Cerebellar cortex (tissue), 1 donor: ENCODE results near the gene PRF1.
"Not testable (repeated sequence)": the region's sequence is repeated elsewhere in the genome, so short reads cannot be mapped to it uniquely, and the experiment has no call there.

ENCODE experiments used
- DNase-seq: peaks from one replicate; pipeline ENCODE4 v3.0.0-alpha.2; 2015; ENCODE audit warnings: low spot score

Gene PRF1

GRCh38 chr10:70617798-70618568 lies 15.4 kb upstream of the PRF1 start:
- DNase-seq: no peak

GRCh38 chr10:70616761-70617160 lies 14.2 kb upstream of the PRF1 start:
- no peak for DNase-seq

GRCh38 chr10:70615784-70616522 lies 13.4 kb upstream of the PRF1 start:
- no peak for DNase-seq

- DNase-seq: no peak
Measured at GRCh38 chr10:70615211-70615610, 12.7 kb upstream of the PRF1 start.

GRCh38 chr10:70614364-70614763 lies 11.8 kb upstream of the PRF1 start:
- not testable (repeated sequence) for DNase-seq

GRCh38 chr10:70613941-70614340 lies 11.4 kb upstream of the PRF1 start:
- DNase-seq: no peak

GRCh38 chr10:70607936-70608335 lies 5.4 kb upstream of the PRF1 start:
- no peak for DNase-seq

- no peak for DNase-seq
Measured at GRCh38 chr10:70605161-70605560, 2.6 kb upstream of the PRF1 start.

GRCh38 chr10:70604106-70604505 lies 1.6 kb upstream of the PRF1 start:
- no peak for DNase-seq

- DNase-seq: no peak
Measured at GRCh38 chr10:70603449-70603801, 884 bp upstream of the PRF1 start.

- no peak for DNase-seq
Measured at GRCh38 chr10:70601746-70602145, 795 bp downstream of the PRF1 start.

GRCh38 chr10:70600512-70601395 lies 1.8 kb downstream of the PRF1 start:
- no peak for DNase-seq

GRCh38 chr10:70599791-70600190 lies 2.8 kb downstream of the PRF1 start:
- DNase-seq: no peak

- no peak for DNase-seq
Measured at GRCh38 chr10:70599319-70599718, 3.2 kb downstream of the PRF1 start.

GRCh38 chr10:70598857-70599295 lies 3.7 kb downstream of the PRF1 start:
- DNase-seq: no peak

GRCh38 chr10:70597856-70598815 lies 4.4 kb downstream of the PRF1 start:
- DNase-seq: no peak

- DNase-seq: no peak
Measured at GRCh38 chr10:70596860-70597809, 5.4 kb downstream of the PRF1 start.

GRCh38 chr10:70596110-70596798 lies 6.3 kb downstream of the PRF1 start:
- no peak for DNase-seq

GRCh38 chr10:70595566-70596016 lies 7.0 kb downstream of the PRF1 start:
- no peak for DNase-seq
